ENCODE results near the gene FAM167B.

DNA sequence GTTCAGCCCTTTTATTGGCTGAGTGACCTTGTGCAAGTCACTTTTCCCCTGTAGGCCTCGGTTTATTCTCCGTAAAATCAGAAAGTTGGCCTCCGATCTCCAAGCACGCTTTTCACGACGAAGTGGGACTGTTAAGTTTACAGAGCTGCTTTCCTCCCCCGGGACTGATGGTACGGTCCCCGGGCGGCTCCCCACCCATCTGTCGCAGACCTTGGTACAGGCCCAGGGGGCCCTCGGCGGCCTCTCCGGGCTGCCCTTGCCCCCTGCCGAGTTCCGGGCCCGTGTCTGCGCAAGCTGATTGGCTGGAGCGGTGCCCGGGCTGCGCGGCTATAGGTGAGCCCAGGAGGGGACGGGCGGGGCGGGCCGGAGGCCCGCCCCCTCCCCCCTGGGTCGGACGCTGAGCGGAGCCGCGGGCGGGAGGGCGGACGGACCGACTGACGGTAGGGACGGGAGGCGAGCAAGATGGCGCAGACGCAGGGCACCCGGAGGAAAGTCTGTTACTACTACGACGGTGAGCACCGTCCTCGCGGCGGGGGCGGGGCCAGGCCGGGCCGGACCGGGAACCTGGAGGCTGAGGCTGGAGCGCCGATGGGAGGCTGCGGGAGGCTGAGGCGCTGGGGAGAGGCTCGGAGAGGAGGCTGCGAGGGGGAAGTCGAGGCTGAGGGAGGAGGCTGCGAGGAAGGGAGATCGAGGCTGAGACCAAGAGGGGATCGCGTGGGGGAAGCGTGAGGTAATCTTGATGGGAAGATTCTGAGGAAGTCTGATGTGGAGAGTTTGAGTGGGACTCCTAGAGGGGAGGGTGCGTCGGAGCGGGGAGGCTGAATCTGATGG lies 44.9 kb downstream of the FAM167B start, which contains the start of gene HDAC1:
- TF ChIP-seq, protein P1, sequence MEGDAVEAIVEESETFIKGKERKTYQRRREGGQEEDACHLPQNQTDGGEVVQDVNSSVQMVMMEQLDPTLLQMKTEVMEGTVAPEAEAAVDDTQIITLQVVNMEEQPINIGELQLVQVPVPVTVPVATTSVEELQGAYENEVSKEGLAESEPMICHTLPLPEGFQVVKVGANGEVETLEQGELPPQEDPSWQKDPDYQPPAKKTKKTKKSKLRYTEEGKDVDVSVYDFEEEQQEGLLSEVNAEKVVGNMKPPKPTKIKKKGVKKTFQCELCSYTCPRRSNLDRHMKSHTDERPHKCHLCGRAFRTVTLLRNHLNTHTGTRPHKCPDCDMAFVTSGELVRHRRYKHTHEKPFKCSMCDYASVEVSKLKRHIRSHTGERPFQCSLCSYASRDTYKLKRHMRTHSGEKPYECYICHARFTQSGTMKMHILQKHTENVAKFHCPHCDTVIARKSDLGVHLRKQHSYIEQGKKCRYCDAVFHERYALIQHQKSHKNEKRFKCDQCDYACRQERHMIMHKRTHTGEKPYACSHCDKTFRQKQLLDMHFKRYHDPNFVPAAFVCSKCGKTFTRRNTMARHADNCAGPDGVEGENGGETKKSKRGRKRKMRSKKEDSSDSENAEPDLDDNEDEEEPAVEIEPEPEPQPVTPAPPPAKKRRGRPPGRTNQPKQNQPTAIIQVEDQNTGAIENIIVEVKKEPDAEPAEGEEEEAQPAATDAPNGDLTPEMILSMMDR (IDR thresholded peaks at IDR 0.05; ENCODE audit: low read depth, low read length) = no peak
- TF ChIP-seq, protein P2, sequence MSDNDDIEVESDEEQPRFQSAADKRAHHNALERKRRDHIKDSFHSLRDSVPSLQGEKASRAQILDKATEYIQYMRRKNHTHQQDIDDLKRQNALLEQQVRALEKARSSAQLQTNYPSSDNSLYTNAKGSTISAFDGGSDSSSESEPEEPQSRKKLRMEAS (IDR thresholded peaks at IDR 0.05; ENCODE audit: low read depth, low read length) = peak; percentile 67; the same call in 1 of the 2 replicates
